Vagina (tissue), 2 donors: Measurements from ENCODE around the gene PSME2. TPM values are rescaled to one million over a fixed set of nuclear protein-coding genes. Genes with fewer than 3 reads are reported as not detected.

Source experiments
- DNase-seq, 2 donors: peaks; one replicate each; pipeline ENCODE4 v3.0.0-alpha.2; 2017; ENCODE audit errors: extremely low spot score in 2 of 2
- H3K27ac ChIP-seq: fragments of 200-600 bp; sonication (generic); one replicate; pipeline ENCODE4 v1.5.1; 2019
- H3K27me3 ChIP-seq: fragments of 200-600 bp; sonication (generic); one replicate; pipeline ENCODE4 v1.5.1; 2019
- H3K36me3 ChIP-seq, 2 donors: fragments of 200-600 bp; sonication (generic); one replicate each; pipeline ENCODE4 v1.5.1; 2017 to 2019
- H3K4me1 ChIP-seq: fragments of 200-600 bp; sonication (generic); one replicate; pipeline ENCODE4 v1.5.1; 2019
- H3K4me3 ChIP-seq, 2 donors: fragments of 200-600 bp; sonication (generic); 1 replicate in 1 of 2; 2 replicates in 1 of 2; pipeline ENCODE4 v1.5.1; 2016 to 2019
- H3K9me3 ChIP-seq: fragments of 200-600 bp; sonication (generic); one replicate; pipeline ENCODE4 v1.5.1; 2019
- POLR2A ChIP-seq, 2 donors: fragments of 450-650 bp; IDR thresholded peaks; one replicate each; pipeline ENCODE4 v1.6.1; 2017; ENCODE audit warnings: antibody characterized with exemption in 2 of 2, mild to moderate bottlenecking in 2 of 2, moderate library complexity in 2 of 2
- POLR2AphosphoS5 ChIP-seq, 2 donors: sonication (generic); formaldehyde crosslinking; IDR thresholded peaks; one replicate each; pipeline ENCODE4 v1.9.0; 2017; ENCODE audit warnings: antibody characterized with exemption in 2 of 2, mild to moderate bottlenecking in 2 of 2, low read depth in 1 of 2; ENCODE audit not compliant: insufficient read depth in 1 of 2
- intact Hi-C: fragments of 100-400 bp; cut with DNase I; formaldehyde crosslinking; loops from one replicate; pipeline ENCODE4 v1.15.1; 2023
- total RNA-seq: library from RNA; depleted of rRNA; stranded (reverse); fragments of >200 nt; gene quantifications from one replicate; pipeline ENCODE4 v1.2.3, GENCODE V29; 2016
- TF ChIP-seq, protein P1 (sequence below), 3 experiments: fragments of 450-650 bp in 2 of 3; fragments of 200-600 bp in 1 of 3; sonication (generic) in 1 of 3; IDR thresholded peaks; one replicate each; pipeline ENCODE4 v1.5.1; 2017 to 2019; ENCODE audit warnings: antibody characterized with exemption in 3 of 3, mild to moderate bottlenecking in 2 of 3, moderate library complexity in 2 of 3

The PSME2 gene
- total RNA-seq, 1 donor from 2014 or later = 131 TPM

DNA sequence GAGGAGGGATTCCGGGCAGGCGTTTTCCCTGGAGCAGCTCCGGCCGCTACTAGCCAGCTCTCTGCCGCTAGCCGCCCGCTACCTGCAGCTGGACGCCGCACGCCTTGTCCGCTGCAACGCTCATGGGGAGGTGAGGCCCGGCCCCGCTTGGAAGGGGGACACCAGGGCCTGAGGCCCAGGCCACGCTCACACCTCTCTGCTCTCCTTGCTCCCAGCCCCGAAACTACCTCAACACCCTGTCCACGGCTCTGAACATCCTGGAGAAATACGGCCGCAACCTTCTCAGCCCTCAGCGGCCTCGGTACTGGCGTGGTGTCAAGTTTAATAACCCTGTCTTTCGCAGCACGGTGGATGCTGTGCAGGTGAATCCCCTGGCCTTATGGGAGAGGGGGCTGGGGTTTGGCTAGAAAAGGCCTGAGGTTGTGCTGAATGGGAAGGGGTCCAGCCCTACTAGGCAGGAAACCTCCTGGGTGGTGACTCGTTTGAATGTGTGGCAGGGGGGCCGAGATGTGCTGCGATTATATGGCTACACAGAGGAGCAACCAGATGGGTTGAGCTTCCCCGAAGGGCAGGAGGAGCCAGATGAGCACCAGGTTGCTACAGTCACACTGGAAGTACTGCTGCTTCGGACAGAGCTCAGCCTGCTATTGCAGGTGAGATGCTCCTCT, 1.5 kb upstream of the PSME2 start:
- Histone ChIP-seq H3K27me3 (no peaks in the 10 kb centered on the region), H3K27ac (peak overlapping the region; percentile 87), H3K9me3 (no peaks in the 10 kb centered on the region), H3K4me3 (peak overlapping the region; percentile 88 to 94), H3K4me1 (peaks cover 32% of the 10 kb centered on the region), H3K36me3 (peaks cover 0 to 41% of the 10 kb centered on the region in 2 donors)
- no peak for DNase-seq
- intact Hi-C loops = no loop called here
- TF ChIP-seq POLR2A (IDR thresholded peaks at IDR 0.05) (no peak), POLR2AphosphoS5 (IDR thresholded peaks at IDR 0.05; ENCODE audit: insufficient read depth in 1 of 2, low read depth in 1 of 2) (no peak)
- TF ChIP-seq, protein P1, sequence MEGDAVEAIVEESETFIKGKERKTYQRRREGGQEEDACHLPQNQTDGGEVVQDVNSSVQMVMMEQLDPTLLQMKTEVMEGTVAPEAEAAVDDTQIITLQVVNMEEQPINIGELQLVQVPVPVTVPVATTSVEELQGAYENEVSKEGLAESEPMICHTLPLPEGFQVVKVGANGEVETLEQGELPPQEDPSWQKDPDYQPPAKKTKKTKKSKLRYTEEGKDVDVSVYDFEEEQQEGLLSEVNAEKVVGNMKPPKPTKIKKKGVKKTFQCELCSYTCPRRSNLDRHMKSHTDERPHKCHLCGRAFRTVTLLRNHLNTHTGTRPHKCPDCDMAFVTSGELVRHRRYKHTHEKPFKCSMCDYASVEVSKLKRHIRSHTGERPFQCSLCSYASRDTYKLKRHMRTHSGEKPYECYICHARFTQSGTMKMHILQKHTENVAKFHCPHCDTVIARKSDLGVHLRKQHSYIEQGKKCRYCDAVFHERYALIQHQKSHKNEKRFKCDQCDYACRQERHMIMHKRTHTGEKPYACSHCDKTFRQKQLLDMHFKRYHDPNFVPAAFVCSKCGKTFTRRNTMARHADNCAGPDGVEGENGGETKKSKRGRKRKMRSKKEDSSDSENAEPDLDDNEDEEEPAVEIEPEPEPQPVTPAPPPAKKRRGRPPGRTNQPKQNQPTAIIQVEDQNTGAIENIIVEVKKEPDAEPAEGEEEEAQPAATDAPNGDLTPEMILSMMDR (IDR thresholded peaks at IDR 0.05) = no peak

DNA sequence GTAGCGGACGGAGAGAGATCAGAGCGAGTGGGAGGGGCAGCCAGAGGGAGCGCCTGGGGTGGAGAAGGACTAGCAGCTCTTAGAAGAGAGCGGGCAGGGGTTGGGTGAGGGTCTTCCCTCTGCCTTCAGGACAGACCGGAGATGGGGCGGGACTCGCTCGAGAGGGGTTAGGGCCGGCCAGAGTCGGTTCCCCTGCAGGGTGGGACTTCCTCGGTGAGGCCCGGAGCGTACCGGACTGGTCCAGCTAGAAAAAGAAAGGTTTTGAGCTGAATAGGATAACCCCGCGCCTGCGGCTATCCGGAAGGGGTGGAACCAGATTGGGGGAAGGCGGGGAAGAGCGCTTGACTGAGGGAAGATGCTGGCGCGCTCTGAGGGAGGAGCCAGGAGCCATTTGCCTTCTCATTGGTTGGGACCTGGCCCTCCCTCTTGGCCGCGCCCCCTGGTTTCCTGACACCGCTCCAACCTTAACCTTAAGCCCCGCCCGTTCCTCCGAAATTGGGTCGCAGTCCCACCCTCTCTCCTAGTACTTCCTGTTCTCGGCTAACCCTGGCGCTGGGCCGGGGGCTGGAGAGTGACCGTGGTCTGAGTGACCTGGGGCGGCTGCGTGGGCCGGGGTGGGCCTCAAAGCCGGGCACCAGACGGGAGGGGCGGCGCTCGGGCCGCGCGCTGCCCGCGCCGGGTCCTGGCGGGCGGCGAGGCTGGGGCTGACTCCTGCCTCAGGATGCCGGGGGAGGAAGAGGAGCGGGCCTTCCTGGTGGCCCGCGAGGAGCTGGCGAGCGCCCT, 759 bp upstream of the PSME2 start, which contains the start of gene RNF31:
Gene RNF31, plus strand, starts transcription at position 521 of the 783 bp plus-strand sequence. Its CDS starts 201 bp downstream, at position 722.
- H3K27me3 ChIP-seq = no peaks in the 10 kb centered on the region
- H3K36me3 ChIP-seq = peaks cover 0 to 34% of the 10 kb centered on the region in 2 donors
- peak within 1 kb of the TSS; percentile 88 to 94 for H3K4me3 ChIP-seq
- DNase-seq = peak in 1 of 2 donors; percentile 98
- intact Hi-C loops = no loop called here
- no peaks in the 10 kb centered on the region for H3K9me3 ChIP-seq
- peak in 1 of 2 donors; percentile 59 for TF ChIP-seq POLR2A (IDR thresholded peaks at IDR 0.05)
- TF ChIP-seq, protein P1 (IDR thresholded peaks at IDR 0.05) = no peak
- TF ChIP-seq POLR2AphosphoS5 (IDR thresholded peaks at IDR 0.05; ENCODE audit: insufficient read depth in 1 of 2, low read depth in 1 of 2) = peak; percentile 77 to 93
- peaks cover 35% of the 10 kb centered on the region for H3K4me1 ChIP-seq
- H3K27ac ChIP-seq = peak within 1 kb of the TSS; percentile 87

GRCh38 chr14:24145690-24146452, 539 bp downstream of the PSME2 start:
- peak in 1 of 2 donors; percentile 91 for DNase-seq
- H3K27me3 ChIP-seq = no peaks in the 10 kb centered on the region
- H3K4me3 ChIP-seq = peak overlapping the region; percentile 88 to 94
- TF ChIP-seq POLR2AphosphoS5 (IDR thresholded peaks at IDR 0.05; ENCODE audit: insufficient read depth in 1 of 2, low read depth in 1 of 2) = no peak
- TF ChIP-seq, protein P1 (IDR thresholded peaks at IDR 0.05) = no peak
- no peak for TF ChIP-seq POLR2A (IDR thresholded peaks at IDR 0.05)
- peak overlapping the region; percentile 87 for H3K27ac ChIP-seq
- peaks cover 0 to 21% of the 10 kb centered on the region in 2 donors for H3K36me3 ChIP-seq
- intact Hi-C loops = no loop called here
- no peaks in the 10 kb centered on the region for H3K9me3 ChIP-seq
- H3K4me1 ChIP-seq = peaks cover 41% of the 10 kb centered on the region

- intact Hi-C loops = no loop called here
- Histone ChIP-seq H3K36me3 (peaks cover 0 to 15% of the 10 kb centered on the region in 2 donors), H3K4me1 (peaks cover 47% of the 10 kb centered on the region), H3K27me3 (no peaks in the 10 kb centered on the region), H3K4me3 (no peak overlapping the region), H3K9me3 (no peaks in the 10 kb centered on the region), H3K27ac (peak overlapping the region; percentile 87)
- no peak for DNase-seq
- TF ChIP-seq POLR2A (IDR thresholded peaks at IDR 0.05) (no peak), POLR2AphosphoS5 (IDR thresholded peaks at IDR 0.05; ENCODE audit: insufficient read depth in 1 of 2, low read depth in 1 of 2) (no peak)
- TF ChIP-seq, protein P1 (IDR thresholded peaks at IDR 0.05) = no peak
Measured at GRCh38 chr14:24145219-24145618, 1.2 kb downstream of the PSME2 start.
